ENCODE results near the gene CDYL2.

The CDYL2 gene

DNA sequence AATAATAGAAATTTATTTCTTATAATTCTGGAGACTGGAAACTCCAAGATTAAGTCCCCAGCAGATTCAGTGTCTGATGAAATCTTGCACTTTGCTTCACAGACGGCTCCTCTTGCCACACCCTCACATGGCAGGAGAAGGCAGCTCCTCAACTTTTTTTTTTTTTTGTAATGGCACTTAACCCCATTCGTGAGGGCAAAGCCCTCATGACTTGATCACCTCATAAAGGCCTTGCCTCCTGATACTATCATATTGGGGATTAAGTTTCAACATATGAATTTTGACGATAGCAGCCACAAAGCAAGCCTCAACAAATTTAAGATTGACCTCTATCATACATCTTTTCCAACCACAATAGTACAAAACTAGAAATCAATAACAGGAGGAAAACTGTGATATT lies 42.3 kb upstream of the CDYL2 start:
- Histone ChIP-seq H4K8ac (ENCODE audit: low read depth, low read length) (no peak overlapping the region), H2BK5ac (ENCODE audit: low read length) (no peak overlapping the region), H3K4me1 (ENCODE audit: control insufficient read depth, low read depth, low read length) (no peaks in the 10 kb centered on the region), H3K79me1 (ENCODE audit: low read length) (no peaks in the 10 kb centered on the region), H3K4me2 (ENCODE audit: low read length) (no peak overlapping the region), H3K4me3 (ENCODE audit: low read length) (no peak overlapping the region), H3K23ac (ENCODE audit: low read length) (no peak overlapping the region), H4K5ac (ENCODE audit: low read length) (no peak overlapping the region), H2BK120ac (ENCODE audit: low read depth, low read length) (no peak overlapping the region), H3K56ac (ENCODE audit: low read length) (no peak overlapping the region), H3K27me3 (ENCODE audit: insufficient read depth, low read length, poor library complexity) (no peaks in the 10 kb centered on the region), H2BK15ac (replicated peaks; ENCODE audit: low read depth) (no peak overlapping the region), H3K4ac (ENCODE audit: low read depth, low read length) (no peak overlapping the region), H2AK5ac (ENCODE audit: low read length) (no peak overlapping the region), H3K18ac (ENCODE audit: low read length) (no peak overlapping the region), H3K9ac (ENCODE audit: low read length) (no peak overlapping the region), H3K79me2 (ENCODE audit: control insufficient read depth, insufficient read depth, low read length) (no peaks in the 10 kb centered on the region), H3K27ac (ENCODE audit: low read depth, low read length) (no peak overlapping the region), H3K36me3 (ENCODE audit: control insufficient read depth, insufficient read depth, low read length) (no peaks in the 10 kb centered on the region)
- no peak for DNase-seq
- no CpG with 5 or more reads among the region's 3 CpGs for WGBS (ENCODE audit: extremely low coverage, insufficient coverage, low lambda C conversion rate)

DNA sequence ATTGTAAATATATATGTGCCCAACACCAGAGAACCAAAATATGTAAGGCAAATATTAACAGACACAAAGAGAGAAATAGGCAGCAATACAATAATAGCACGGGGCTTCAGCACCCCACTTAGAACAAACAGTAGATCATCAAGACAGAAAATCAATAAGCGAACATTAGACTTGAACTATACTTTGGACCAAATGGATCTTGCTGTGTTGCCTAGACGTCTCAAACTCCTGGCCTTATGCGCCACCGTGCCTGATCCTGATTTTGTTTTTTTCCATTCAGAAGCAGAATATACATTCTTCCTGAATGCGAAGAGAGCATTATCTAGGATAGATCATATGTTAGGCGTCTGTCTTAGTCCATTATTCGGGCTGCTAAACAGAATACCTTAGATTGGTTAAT lies 41.9 kb upstream of the CDYL2 start:
- H3K79me1 ChIP-seq (ENCODE audit: low read length): no peaks in the 10 kb centered on the region
- H3K9ac ChIP-seq (ENCODE audit: low read length): no peak overlapping the region
- no peak overlapping the region for H4K5ac ChIP-seq (ENCODE audit: low read length)
- H3K56ac ChIP-seq (ENCODE audit: low read length): no peak overlapping the region
- H3K79me2 ChIP-seq (ENCODE audit: control insufficient read depth, insufficient read depth, low read length): no peaks in the 10 kb centered on the region
- no peak overlapping the region for H3K4me2 ChIP-seq (ENCODE audit: low read length)
- H2BK120ac ChIP-seq (ENCODE audit: low read depth, low read length): no peak overlapping the region
- H3K27ac ChIP-seq (ENCODE audit: low read depth, low read length): no peak overlapping the region
- WGBS (ENCODE audit: extremely low coverage, insufficient coverage, low lambda C conversion rate): no CpG with 5 or more reads among the region's 8 CpGs
- no peak overlapping the region for H4K8ac ChIP-seq (ENCODE audit: low read depth, low read length)
- H3K4ac ChIP-seq (ENCODE audit: low read depth, low read length): no peak overlapping the region
- H2BK15ac ChIP-seq (replicated peaks; ENCODE audit: low read depth): no peak overlapping the region
- no peaks in the 10 kb centered on the region for H3K36me3 ChIP-seq (ENCODE audit: control insufficient read depth, insufficient read depth, low read length)
- no peak for DNase-seq
- H3K27me3 ChIP-seq (ENCODE audit: insufficient read depth, low read length, poor library complexity): no peaks in the 10 kb centered on the region
- no peak overlapping the region for H3K18ac ChIP-seq (ENCODE audit: low read length)
- no peaks in the 10 kb centered on the region for H3K4me1 ChIP-seq (ENCODE audit: control insufficient read depth, low read depth, low read length)
- H2AK5ac ChIP-seq (ENCODE audit: low read length): no peak overlapping the region
- H3K23ac ChIP-seq (ENCODE audit: low read length): no peak overlapping the region
- no peak overlapping the region for H2BK5ac ChIP-seq (ENCODE audit: low read length)
- no peak overlapping the region for H3K4me3 ChIP-seq (ENCODE audit: low read length)

DNA sequence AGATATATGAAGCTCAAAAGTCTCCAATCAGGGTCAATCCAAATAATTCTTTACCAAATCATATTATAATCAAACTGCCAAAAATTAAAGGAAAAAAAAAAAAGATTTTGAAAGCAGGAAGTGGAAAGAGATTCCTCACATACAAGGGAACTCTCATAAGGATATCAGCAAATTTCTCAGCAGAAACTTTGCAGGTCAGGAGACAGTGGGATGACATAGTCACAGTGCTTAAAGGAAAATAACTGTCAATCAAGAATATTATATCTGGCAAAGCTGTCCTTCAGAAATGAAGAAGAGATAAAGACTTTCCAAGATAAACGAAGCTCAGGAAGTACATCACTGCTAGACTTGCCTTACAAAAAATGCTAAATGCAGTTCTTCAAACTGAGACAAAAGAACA lies 40.0 kb upstream of the CDYL2 start:
- WGBS (ENCODE audit: extremely low coverage, insufficient coverage, low lambda C conversion rate): no CpG with 5 or more reads among the region's 1 CpG

DNA sequence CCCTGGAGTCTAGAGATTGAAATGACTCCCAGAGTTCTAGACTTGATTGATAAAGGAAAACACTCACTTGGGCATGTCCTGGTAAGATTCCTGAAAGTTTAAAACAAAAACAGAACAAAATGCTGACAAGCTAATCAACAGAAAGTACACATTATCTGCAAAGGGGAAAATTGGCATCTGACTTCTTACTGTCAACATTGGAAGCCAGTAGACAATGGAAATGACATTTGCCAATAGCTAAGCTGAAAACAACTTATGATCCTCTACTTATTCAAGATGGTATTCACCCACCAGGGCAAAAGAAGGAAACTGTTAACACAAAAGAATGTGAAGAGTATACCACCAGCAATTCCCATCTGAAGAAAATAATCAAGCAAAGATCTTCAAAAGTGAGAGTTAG lies 36.8 kb upstream of the CDYL2 start:
- no peaks in the 10 kb centered on the region for H3K27me3 ChIP-seq (ENCODE audit: insufficient read depth, low read length, poor library complexity)
- H3K4me3 ChIP-seq (ENCODE audit: low read length): no peak overlapping the region
- H2BK120ac ChIP-seq (ENCODE audit: low read depth, low read length): no peak overlapping the region
- H4K5ac ChIP-seq (ENCODE audit: low read length): no peak overlapping the region
- H3K27ac ChIP-seq (ENCODE audit: low read depth, low read length): no peak overlapping the region
- no peak overlapping the region for H3K4ac ChIP-seq (ENCODE audit: low read depth, low read length)
- H3K56ac ChIP-seq (ENCODE audit: low read length): no peak overlapping the region
- H3K4me2 ChIP-seq (ENCODE audit: low read length): no peak overlapping the region
- H3K9ac ChIP-seq (ENCODE audit: low read length): no peak overlapping the region
- no peaks in the 10 kb centered on the region for H3K36me3 ChIP-seq (ENCODE audit: control insufficient read depth, insufficient read depth, low read length)
- H3K79me2 ChIP-seq (ENCODE audit: control insufficient read depth, insufficient read depth, low read length): no peaks in the 10 kb centered on the region
- no peak overlapping the region for H3K18ac ChIP-seq (ENCODE audit: low read length)
- H3K23ac ChIP-seq (ENCODE audit: low read length): no peak overlapping the region
- no peak overlapping the region for H2BK15ac ChIP-seq (replicated peaks; ENCODE audit: low read depth)
- no peak overlapping the region for H2AK5ac ChIP-seq (ENCODE audit: low read length)
- H3K79me1 ChIP-seq (ENCODE audit: low read length): no peaks in the 10 kb centered on the region
- H3K4me1 ChIP-seq (ENCODE audit: control insufficient read depth, low read depth, low read length): no peaks in the 10 kb centered on the region
- H2BK5ac ChIP-seq (ENCODE audit: low read length): no peak overlapping the region
- no peak overlapping the region for H4K8ac ChIP-seq (ENCODE audit: low read depth, low read length)
- DNase-seq: no peak

More for the DNA sequence above, 40.0 kb upstream of the CDYL2 start:
- Histone ChIP-seq H2BK120ac (ENCODE audit: low read depth, low read length) (no peak overlapping the region), H3K79me2 (ENCODE audit: control insufficient read depth, insufficient read depth, low read length) (no peaks in the 10 kb centered on the region), H3K4me1 (ENCODE audit: control insufficient read depth, low read depth, low read length) (no peaks in the 10 kb centered on the region), H3K79me1 (ENCODE audit: low read length) (no peaks in the 10 kb centered on the region), H3K56ac (ENCODE audit: low read length) (no peak overlapping the region), H3K4ac (ENCODE audit: low read depth, low read length) (no peak overlapping the region), H3K27me3 (ENCODE audit: insufficient read depth, low read length, poor library complexity) (no peaks in the 10 kb centered on the region), H3K9ac (ENCODE audit: low read length) (no peak overlapping the region), H3K4me3 (ENCODE audit: low read length) (no peak overlapping the region), H3K36me3 (ENCODE audit: control insufficient read depth, insufficient read depth, low read length) (no peaks in the 10 kb centered on the region), H2BK15ac (replicated peaks; ENCODE audit: low read depth) (no peak overlapping the region), H2BK5ac (ENCODE audit: low read length) (no peak overlapping the region), H4K5ac (ENCODE audit: low read length) (no peak overlapping the region), H4K8ac (ENCODE audit: low read depth, low read length) (no peak overlapping the region), H3K23ac (ENCODE audit: low read length) (no peak overlapping the region), H2AK5ac (ENCODE audit: low read length) (no peak overlapping the region), H3K4me2 (ENCODE audit: low read length) (no peak overlapping the region), H3K18ac (ENCODE audit: low read length) (no peak overlapping the region), H3K27ac (ENCODE audit: low read depth, low read length) (no peak overlapping the region)
- no peak for DNase-seq

DNA sequence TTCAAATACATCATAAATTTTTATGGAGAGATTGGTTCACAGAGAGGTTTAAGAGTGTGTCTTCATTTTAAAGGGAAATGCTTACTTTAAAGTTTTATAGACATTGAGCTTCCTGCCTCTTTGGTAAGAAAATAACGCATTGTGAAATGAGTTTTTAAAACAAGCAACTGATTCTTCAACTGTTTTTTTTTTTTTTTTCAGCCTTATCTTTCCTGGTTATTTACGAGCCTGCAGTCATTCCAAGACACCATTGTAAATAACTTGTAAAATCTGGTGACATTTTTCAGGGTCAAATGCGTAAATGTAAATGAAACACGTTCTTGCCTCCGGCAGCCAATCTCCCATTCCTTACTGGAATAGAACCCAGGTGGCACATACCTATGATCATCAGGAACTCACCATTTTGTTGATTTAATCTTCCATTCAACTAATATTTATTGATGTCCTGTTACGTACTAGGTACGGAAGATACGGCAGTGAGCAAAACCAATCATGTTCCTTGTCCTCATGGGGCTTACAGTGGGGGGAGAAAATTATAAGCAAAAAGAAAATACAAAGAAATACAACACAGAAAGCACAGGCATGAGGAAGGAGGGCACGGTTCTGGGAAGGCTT lies 33.2 kb upstream of the CDYL2 start:
- no peaks in the 10 kb centered on the region for H3K4me1 ChIP-seq (ENCODE audit: control insufficient read depth, low read depth, low read length)
- H3K4me3 ChIP-seq (ENCODE audit: low read length): no peak overlapping the region
- no peak overlapping the region for H4K5ac ChIP-seq (ENCODE audit: low read length)
- H3K36me3 ChIP-seq (ENCODE audit: control insufficient read depth, insufficient read depth, low read length): no peaks in the 10 kb centered on the region
- no peaks in the 10 kb centered on the region for H3K79me1 ChIP-seq (ENCODE audit: low read length)
- H3K23ac ChIP-seq (ENCODE audit: low read length): no peak overlapping the region
- no CpG with 5 or more reads among the region's 9 CpGs for WGBS (ENCODE audit: extremely low coverage, insufficient coverage, low lambda C conversion rate)
- H3K4me2 ChIP-seq (ENCODE audit: low read length): no peak overlapping the region
- H3K9ac ChIP-seq (ENCODE audit: low read length): no peak overlapping the region
- H2BK120ac ChIP-seq (ENCODE audit: low read depth, low read length): no peak overlapping the region
- DNase-seq: no peak
- no peaks in the 10 kb centered on the region for H3K79me2 ChIP-seq (ENCODE audit: control insufficient read depth, insufficient read depth, low read length)
- no peaks in the 10 kb centered on the region for H3K27me3 ChIP-seq (ENCODE audit: insufficient read depth, low read length, poor library complexity)
- no peak overlapping the region for H2BK5ac ChIP-seq (ENCODE audit: low read length)
- no peak overlapping the region for H2BK15ac ChIP-seq (replicated peaks; ENCODE audit: low read depth)
- no peak overlapping the region for H2AK5ac ChIP-seq (ENCODE audit: low read length)
- H3K56ac ChIP-seq (ENCODE audit: low read length): no peak overlapping the region
- no peak overlapping the region for H3K18ac ChIP-seq (ENCODE audit: low read length)
- no peak overlapping the region for H3K27ac ChIP-seq (ENCODE audit: low read depth, low read length)
- H4K8ac ChIP-seq (ENCODE audit: low read depth, low read length): no peak overlapping the region
- no peak overlapping the region for H3K4ac ChIP-seq (ENCODE audit: low read depth, low read length)

DNA sequence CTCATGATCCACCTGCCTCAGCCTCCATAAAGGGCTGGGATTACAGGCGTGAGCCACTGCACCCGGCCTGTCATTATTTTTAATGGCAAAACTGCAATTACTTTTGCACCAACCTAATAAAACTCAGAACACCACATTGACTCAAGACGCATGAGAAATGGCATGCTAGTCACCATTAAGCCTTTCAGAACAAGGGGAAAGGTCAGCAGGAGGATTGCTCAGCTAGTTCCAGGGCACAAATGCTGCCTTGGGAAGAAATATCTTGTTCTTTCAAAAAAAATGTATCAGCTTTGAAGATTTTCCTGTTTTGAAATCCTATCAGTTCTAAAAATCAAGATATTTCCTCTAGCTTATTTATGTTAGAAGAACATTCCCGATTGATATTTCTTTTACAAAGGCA lies 32.4 kb upstream of the CDYL2 start:
- no CpG with 5 or more reads among the region's 4 CpGs for WGBS (ENCODE audit: extremely low coverage, insufficient coverage, low lambda C conversion rate)
- Histone ChIP-seq H3K4me3 (ENCODE audit: low read length) (no peak overlapping the region), H3K27ac (ENCODE audit: low read depth, low read length) (no peak overlapping the region)

More for the DNA sequence above, 32.4 kb upstream of the CDYL2 start:
- no peak for DNase-seq
- no peaks in the 10 kb centered on the region for H3K79me2 ChIP-seq (ENCODE audit: control insufficient read depth, insufficient read depth, low read length)
- no peak overlapping the region for H3K23ac ChIP-seq (ENCODE audit: low read length)
- no peak overlapping the region for H2BK15ac ChIP-seq (replicated peaks; ENCODE audit: low read depth)
- H3K36me3 ChIP-seq (ENCODE audit: control insufficient read depth, insufficient read depth, low read length): no peaks in the 10 kb centered on the region
- H3K79me1 ChIP-seq (ENCODE audit: low read length): no peaks in the 10 kb centered on the region
- H3K4me1 ChIP-seq (ENCODE audit: control insufficient read depth, low read depth, low read length): no peaks in the 10 kb centered on the region
- no peak overlapping the region for H3K4ac ChIP-seq (ENCODE audit: low read depth, low read length)
- no peak overlapping the region for H2BK120ac ChIP-seq (ENCODE audit: low read depth, low read length)
- no peak overlapping the region for H3K9ac ChIP-seq (ENCODE audit: low read length)
- no peak overlapping the region for H4K8ac ChIP-seq (ENCODE audit: low read depth, low read length)
- no peaks in the 10 kb centered on the region for H3K27me3 ChIP-seq (ENCODE audit: insufficient read depth, low read length, poor library complexity)
- H3K56ac ChIP-seq (ENCODE audit: low read length): no peak overlapping the region
- no peak overlapping the region for H2AK5ac ChIP-seq (ENCODE audit: low read length)
- H3K4me2 ChIP-seq (ENCODE audit: low read length): no peak overlapping the region
- no peak overlapping the region for H3K18ac ChIP-seq (ENCODE audit: low read length)
- no peak overlapping the region for H2BK5ac ChIP-seq (ENCODE audit: low read length)
- no peak overlapping the region for H4K5ac ChIP-seq (ENCODE audit: low read length)

All from mesendoderm (in vitro differentiated cells).